ENCODE results near the gene SLIT1. TPM values are rescaled to one million over a fixed set of nuclear protein-coding genes. Genes with fewer than 3 reads are reported as not detected.

The SLIT1 gene
- total RNA-seq, 2 donors from 2014 or later = 0.14 to 0.35 TPM

- H3K27ac ChIP-seq = no peak overlapping the region
- H3K27me3 ChIP-seq (replicated peaks; ENCODE audit: insufficient read depth) = no peaks in the 10 kb centered on the region
- no peak for TF ChIP-seq CTCF (IDR thresholded peaks at IDR 0.05)
- H3K4me1 ChIP-seq (ENCODE audit: control insufficient read depth in 1 of 2, low read depth in 2 of 2) = no peaks in the 10 kb centered on the region
- H3K9me3 ChIP-seq = no peaks in the 10 kb centered on the region
- H3K36me3 ChIP-seq = peaks cover 4% of the 10 kb centered on the region
- H3K4me3 ChIP-seq = no peak overlapping the region
- no peak for DNase-seq (ENCODE audit: low spot score)
- no peak for ATAC-seq (ENCODE audit: insufficient number of reproducible peaks, low FRiP score, low read depth)
These were observed 233.8 kb downstream of the SLIT1 start for GRCh38 chr10:96951954-96952353.

GRCh38 chr10:96949039-96949683 lies 236.6 kb downstream of the SLIT1 start:
- ATAC-seq (ENCODE audit: insufficient number of reproducible peaks, low FRiP score, low read depth) = no peak
- no peak for TF ChIP-seq CTCF (IDR thresholded peaks at IDR 0.05)
- H3K4me3 ChIP-seq = no peak overlapping the region

More at GRCh38 chr10:96949039-96949683, 236.6 kb downstream of the SLIT1 start:
- no peak overlapping the region for H3K27ac ChIP-seq
- H3K9me3 ChIP-seq = no peaks in the 10 kb centered on the region
- DNase-seq (ENCODE audit: low spot score) = no peak
- peaks cover 4% of the 10 kb centered on the region for H3K36me3 ChIP-seq
- no peaks in the 10 kb centered on the region for H3K27me3 ChIP-seq (replicated peaks; ENCODE audit: insufficient read depth)
- no peaks in the 10 kb centered on the region for H3K4me1 ChIP-seq (ENCODE audit: control insufficient read depth in 1 of 2, low read depth in 2 of 2)

Other genes with a start within 250 kb of the SLIT1 start
- 10 to 100 TPM in 1 of 2 donors, 1 to 10 TPM in 1; 3.5 to 27.1 TPM for gene ARHGAP19, start 106.7 kb upstream of the SLIT1 start, total RNA-seq
- gene FRAT1, start 133.3 kb upstream of the SLIT1 start, total RNA-seq = 10 to 100 TPM in 1 of 2 donors, 1 to 10 TPM in 1; 4.6 to 11.6 TPM
- 10 to 100 TPM in 1 of 2 donors, 1 to 10 TPM in 1; 8.3 to 15.0 TPM for gene FRAT2, start 148.8 kb upstream of the SLIT1 start, total RNA-seq
- gene RRP12, start 215.4 kb upstream of the SLIT1 start, total RNA-seq = 10 to 100 TPM; 17.7 to 29.3 TPM
- gene PGAM1, start 240.2 kb upstream of the SLIT1 start, total RNA-seq = 100 to 1,000 TPM; 199 to 231 TPM